Breast epithelium (tissue), 3 donors: ENCODE data around the gene PHKG2.

Experiments
- POLR2A ChIP-seq: fragments of 450-650 bp; IDR thresholded peaks from one replicate; pipeline ENCODE4 v1.6.1; 2016; ENCODE audit warnings: antibody characterized with exemption, mild to moderate bottlenecking, moderate library complexity
- POLR2AphosphoS5 ChIP-seq, 3 donors: sonication (generic); formaldehyde crosslinking; IDR thresholded peaks; one replicate each; pipeline ENCODE4 v1.6.1; 2017; ENCODE audit warnings: antibody characterized with exemption in 3 of 3

DNA sequence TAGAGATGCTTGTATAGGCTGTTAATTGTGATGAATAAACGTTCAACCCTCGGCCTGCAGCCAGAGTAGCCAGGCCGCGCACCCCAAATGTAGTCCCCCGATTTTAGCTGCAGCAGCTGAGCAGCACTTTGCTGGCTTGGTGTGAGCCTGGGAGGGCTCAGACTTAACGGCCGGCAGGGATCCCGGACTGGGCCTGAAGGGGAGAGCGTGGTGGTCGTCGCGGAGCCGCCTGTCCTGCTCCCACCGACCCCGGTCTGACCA lies 26.8 kb downstream of the PHKG2 start:
- no peak for TF ChIP-seq POLR2AphosphoS5 (IDR thresholded peaks at IDR 0.05)
- no peak for TF ChIP-seq POLR2A
